IPS DF 6.9 (cell line): Measurements from ENCODE around the gene SLC6A16.

Experiments
- DNase-seq: peaks from one replicate; pipeline ENCODE4 v3.0.0-alpha.2; 2013; ENCODE audit warnings: low read depth, low spot score
- H3K27ac ChIP-seq: one replicate; pipeline ENCODE4 v1.5.1; 2013; ENCODE audit warnings: low read length, control low read depth
- H3K27me3 ChIP-seq: 2 replicates; pipeline ENCODE4 v1.6.1; 2013; ENCODE audit warnings: mild to moderate bottlenecking, low read length; ENCODE audit not compliant: control insufficient read depth, insufficient read depth
- H3K36me3 ChIP-seq: 2 replicates; pipeline ENCODE4 v1.6.1; 2013; ENCODE audit warnings: low read length; ENCODE audit not compliant: control insufficient read depth, insufficient read depth
- H3K4me1 ChIP-seq: 2 replicates; pipeline ENCODE4 v1.6.1; 2013; ENCODE audit warnings: low read length; ENCODE audit not compliant: control insufficient read depth, insufficient read depth
- H3K4me3 ChIP-seq: 2 replicates; pipeline ENCODE4 v1.5.1; 2013; ENCODE audit warnings: mild to moderate bottlenecking, low read length
- H3K9me3 ChIP-seq: 2 replicates; pipeline ENCODE4 v1.6.1; 2013; ENCODE audit warnings: low read length, inconsistent platforms; ENCODE audit not compliant: control insufficient read depth, insufficient read depth
- WGBS: extraction: QIAGEN DNeasy Blood & Tissue Kit; methylation state at CpG from one replicate; pipeline ENCODE4 v1.1.7; 2013; ENCODE audit warnings: mixed read lengths, missing lambda C conversion rate; ENCODE audit not compliant: insufficient read length, insufficient coverage; 5-methylcytosine and 5-hydroxymethylcytosine counted together

Gene SLC6A16

DNA sequence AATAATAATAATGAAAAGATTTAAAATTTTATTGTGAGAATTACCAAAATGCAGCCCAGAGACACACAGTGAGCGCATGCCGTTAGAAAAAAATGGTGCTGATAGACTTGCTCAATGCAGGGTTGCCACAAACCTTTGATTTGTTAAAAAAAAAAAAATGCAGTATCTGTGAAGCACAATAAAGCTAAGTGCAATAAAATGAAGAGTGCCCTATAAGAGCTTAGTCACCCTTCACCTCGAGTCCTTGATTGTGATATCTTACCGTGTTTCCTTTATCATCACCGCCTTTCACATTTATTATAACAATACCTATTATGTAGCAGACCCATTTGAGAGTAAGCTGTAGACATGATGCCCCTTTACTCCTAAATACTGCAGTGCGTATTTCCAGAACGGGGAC lies 83.2 kb downstream of the SLC6A16 start:
- DNase-seq = no peak
- H3K27me3 ChIP-seq = no peaks in the 10 kb centered on the region
- WGBS = 100% methylated on average over 1 of the region's 7 CpGs
- no peak overlapping the region for H3K4me3 ChIP-seq
- H3K4me1 ChIP-seq = peaks cover 1% of the 10 kb centered on the region; the same call in 1 of the 2 replicates
- no peaks in the 10 kb centered on the region for H3K9me3 ChIP-seq
- no peak overlapping the region for H3K27ac ChIP-seq
- H3K36me3 ChIP-seq = no peaks in the 10 kb centered on the region
